NCI-H526 (cell line): ENCODE measurements around the gene CCDC24.

Experiments used
- DNase-seq, 2 experiments: peaks; one replicate each; lab custom pipeline; 2025; lab: John Stamatoyannopoulos, UW

Gene CCDC24

DNA sequence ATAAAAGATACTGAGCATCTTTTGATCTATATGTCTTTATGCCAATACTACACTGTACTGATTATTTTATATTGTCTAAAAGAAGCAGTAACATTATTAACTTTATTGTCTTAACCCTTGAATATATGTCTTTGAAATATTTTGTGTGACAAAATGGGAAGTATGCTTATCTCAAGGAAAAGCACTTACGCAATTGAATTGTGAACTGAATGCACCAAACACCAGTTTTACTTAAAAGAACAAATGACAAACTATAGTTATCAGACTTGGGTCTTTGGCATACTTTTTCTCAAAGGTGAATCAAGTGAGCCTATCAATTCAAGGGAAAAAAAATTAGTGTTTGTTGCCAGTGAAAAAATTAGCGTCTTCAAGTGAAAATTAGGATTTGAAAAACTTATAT is 49.0 kb downstream of the CCDC24 start:
- DNase-seq, result no peak

DNA sequence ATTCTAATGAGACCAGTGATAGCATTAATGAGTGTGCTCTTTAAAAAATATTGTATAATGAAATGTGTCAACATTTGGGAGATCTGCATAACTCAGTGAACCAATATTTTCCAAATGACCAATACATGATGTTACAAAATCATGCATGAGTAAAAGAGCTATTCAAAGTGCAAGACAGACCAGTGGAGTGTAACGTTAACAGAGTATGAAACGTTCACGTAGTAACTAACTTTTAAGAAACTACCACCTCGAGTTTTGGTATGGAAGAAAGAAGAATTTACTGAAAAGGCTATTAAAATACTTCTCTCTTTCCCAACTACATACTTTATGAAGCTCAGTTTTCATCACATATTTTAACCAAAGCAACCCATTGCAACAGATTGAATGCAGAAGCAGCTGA is 49.4 kb downstream of the CCDC24 start:
- DNase-seq, result no peak

DNA sequence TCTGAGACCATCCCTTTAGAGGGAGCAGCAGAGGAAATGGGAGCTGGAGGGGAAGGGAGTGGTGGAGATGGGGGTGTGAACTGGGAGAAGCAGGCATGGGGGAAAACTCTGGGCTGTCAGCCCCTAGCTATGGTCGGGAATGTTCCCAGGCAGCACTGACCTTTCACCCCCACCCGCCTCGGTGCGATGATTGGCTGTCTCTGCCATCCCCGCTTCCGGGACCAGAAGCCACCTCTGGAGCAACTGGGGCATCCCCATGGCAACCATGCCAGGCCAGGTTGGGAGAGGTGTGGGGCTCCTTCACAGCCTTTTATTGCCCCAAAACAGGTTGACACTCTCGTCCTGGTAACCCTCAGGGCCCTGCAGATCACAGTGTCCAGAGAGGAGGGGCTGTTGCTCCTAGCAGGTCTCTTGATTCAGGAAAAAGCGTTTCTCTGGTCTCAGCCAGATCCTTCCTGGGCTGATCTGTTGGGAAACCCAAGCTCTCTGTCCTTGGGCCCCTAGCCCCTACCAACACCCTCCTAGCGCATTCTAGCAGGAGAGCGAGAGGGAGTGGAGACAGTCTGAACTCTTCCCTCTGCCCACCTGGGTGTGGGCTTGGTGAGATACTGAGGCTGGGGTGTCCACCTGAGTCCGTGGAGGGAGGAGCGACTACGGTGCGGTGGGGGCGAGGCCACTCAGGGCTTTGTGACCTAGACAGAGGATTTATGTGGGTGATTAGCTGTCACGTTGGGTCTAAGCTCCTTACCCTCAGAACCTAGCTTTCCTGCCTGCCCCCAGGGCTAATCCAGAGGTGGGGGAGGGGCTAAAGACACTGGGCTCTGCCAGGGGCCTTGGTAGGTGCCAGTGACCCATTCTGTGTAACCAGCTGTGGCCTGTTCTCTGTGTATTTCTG is 52.0 kb downstream of the CCDC24 start:
- DNase-seq, result no peak

GRCh38 chr1:44044071-44044801 is 52.8 kb downstream of the CCDC24 start:
- no peak for DNase-seq

DNA sequence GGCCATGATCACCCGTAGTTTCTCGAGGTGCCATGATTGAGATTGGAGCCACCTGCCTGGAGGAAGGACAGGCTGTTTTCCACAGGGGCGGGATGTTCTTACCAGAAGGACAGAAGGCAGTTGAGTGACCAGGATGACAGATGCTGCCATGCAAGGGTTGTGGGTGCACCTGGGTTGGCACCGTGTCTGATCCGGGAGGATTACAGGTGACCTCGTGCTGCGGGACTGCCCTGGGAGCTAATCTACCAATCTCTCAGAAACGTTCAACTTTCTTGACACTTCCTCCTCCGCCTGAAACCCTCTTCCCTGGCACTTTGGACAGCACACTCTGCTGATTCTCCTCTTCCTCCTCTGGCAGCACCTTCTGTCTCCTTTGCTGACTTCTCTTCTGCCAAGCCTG is 53.7 kb downstream of the CCDC24 start:
- DNase-seq, result no peak
